Uterus (tissue), 4 donors: Measurements from ENCODE around the gene C1orf21. TPM values are rescaled to one million over a fixed set of nuclear protein-coding genes. Genes with fewer than 3 reads are reported as not detected.
A peak's percentile ranks its signal among the peaks of the same experiment; 100 is the strongest.

Source experiments
- DNase-seq, 2 donors: peaks; one replicate each; pipeline ENCODE4 v3.0.0-alpha.2; 2019 to 2020
- H3K27ac ChIP-seq, 2 donors: fragments of 200-600 bp; sonication (generic); 1 replicate in 1 of 2; 2 replicates in 1 of 2; pipeline ENCODE4 v1.5.1; 2016 to 2018
- H3K27me3 ChIP-seq, 2 donors: fragments of 200-600 bp; sonication (generic); one replicate each; pipeline ENCODE4 v1.5.1; 2018 to 2019; ENCODE audit warnings: control low read depth in 1 of 2
- H3K36me3 ChIP-seq, 2 donors: fragments of 200-600 bp; sonication (generic); one replicate each; pipeline ENCODE4 v1.5.1; 2019; ENCODE audit warnings: control low read depth in 1 of 2
- H3K4me1 ChIP-seq, 2 donors: fragments of 200-600 bp; sonication (generic); one replicate each; pipeline ENCODE4 v1.5.1; 2018 to 2019; ENCODE audit warnings: control low read depth in 1 of 2
- H3K4me3 ChIP-seq, 2 donors: fragments of 200-600 bp; sonication (generic); 1 replicate in 1 of 2; 2 replicates in 1 of 2; pipeline ENCODE4 v1.5.1; 2018 to 2019; ENCODE audit warnings: mild to moderate bottlenecking in 1 of 2
- H3K9me3 ChIP-seq, 2 donors: fragments of 200-600 bp; sonication (generic); one replicate each; pipeline ENCODE4 v1.5.1; 2019; ENCODE audit warnings: control low read depth in 1 of 2
- CTCF ChIP-seq, 4 experiments: fragments of 200-600 bp in 2 of 4; fragments of 450-650 bp in 2 of 4; sonication (generic) in 2 of 4; IDR thresholded peaks; one replicate each; pipeline ENCODE4 v1.5.1; 2016 to 2019; ENCODE audit warnings: antibody characterized with exemption in 4 of 4, mild to moderate bottlenecking in 2 of 4, moderate library complexity in 1 of 4
- POLR2A ChIP-seq, 2 donors: fragments of 450-650 bp; IDR thresholded peaks; one replicate each; pipeline ENCODE4 v1.6.1; 2016; ENCODE audit warnings: antibody characterized with exemption in 2 of 2, mild to moderate bottlenecking in 1 of 2, moderate library complexity in 1 of 2
- intact Hi-C: fragments of 100-400 bp; cut with DNase I; formaldehyde crosslinking; loops from one replicate; pipeline ENCODE4 v1.15.1; 2023; ENCODE audit warnings: low total_unique reads
- total RNA-seq, 4 donors: library from RNA; depleted of rRNA in 3 of 4; stranded (reverse); fragments of >200 nt in 3 of 4; gene quantifications; one replicate each; pipeline versions ENCODE4 v1.1.0 to v1.2.4, GENCODE V29; 2014 to 2023
- donor health status: DM: yes; HTN: yes; CAD: no.

C1orf21 gene
- total RNA-seq, 4 donors from 2014 or later: 15.0 to 71.0 (median 44.5) TPM

GRCh38 chr1:184486761-184487445 is 100.1 kb downstream of the C1orf21 start:
- no peaks in the 10 kb centered on the region for H3K36me3 ChIP-seq
- intact Hi-C loops: no loop called here
- peaks cover 34 to 39% of the 10 kb centered on the region in 2 donors for H3K4me1 ChIP-seq
- no peak overlapping the region for H3K4me3 ChIP-seq
- H3K9me3 ChIP-seq: no peaks in the 10 kb centered on the region
- H3K27me3 ChIP-seq: no peaks in the 10 kb centered on the region
- no peak for DNase-seq
- peak overlapping the region; percentile 80 to 88 for H3K27ac ChIP-seq
- no peak for TF ChIP-seq POLR2A (IDR thresholded peaks at IDR 0.05)

- intact Hi-C loops: no loop called here
- no peak for TF ChIP-seq CTCF (IDR thresholded peaks at IDR 0.05)
- no peak for TF ChIP-seq POLR2A (IDR thresholded peaks at IDR 0.05)
- H3K27ac ChIP-seq: peak overlapping the region; percentile 80 to 88
These were observed 100.8 kb downstream of the C1orf21 start for GRCh38 chr1:184487531-184488193.

GRCh38 chr1:184489908-184490307 is 103.1 kb downstream of the C1orf21 start:
- H3K4me1 ChIP-seq: peaks cover 19 to 35% of the 10 kb centered on the region in 2 donors
- peak overlapping the region in 1 of 2 donors; percentile 2 for H3K27ac ChIP-seq
- intact Hi-C loops: no loop called here
- no peak for TF ChIP-seq POLR2A (IDR thresholded peaks at IDR 0.05)
- TF ChIP-seq CTCF (IDR thresholded peaks at IDR 0.05): no peak
- no peak overlapping the region for H3K4me3 ChIP-seq
- H3K27me3 ChIP-seq: no peaks in the 10 kb centered on the region
- no peaks in the 10 kb centered on the region for H3K36me3 ChIP-seq
- no peaks in the 10 kb centered on the region for H3K9me3 ChIP-seq
- DNase-seq: no peak

More at GRCh38 chr1:184487531-184488193, 100.8 kb downstream of the C1orf21 start:
- DNase-seq: no peak
- H3K4me3 ChIP-seq: no peak overlapping the region
- H3K4me1 ChIP-seq: peaks cover 27 to 38% of the 10 kb centered on the region in 2 donors
- H3K27me3 ChIP-seq: no peaks in the 10 kb centered on the region
- H3K9me3 ChIP-seq: no peaks in the 10 kb centered on the region
- no peaks in the 10 kb centered on the region for H3K36me3 ChIP-seq

GRCh38 chr1:184492536-184492935 is 105.7 kb downstream of the C1orf21 start:
- intact Hi-C loops: no loop called here
- no peak for TF ChIP-seq CTCF (IDR thresholded peaks at IDR 0.05)
- TF ChIP-seq POLR2A (IDR thresholded peaks at IDR 0.05): no peak
- Histone ChIP-seq H3K27me3 (no peaks in the 10 kb centered on the region), H3K36me3 (no peaks in the 10 kb centered on the region), H3K4me3 (no peak overlapping the region), H3K4me1 (peaks cover 8 to 18% of the 10 kb centered on the region in 2 donors), H3K27ac (peak overlapping the region in 1 of 2 donors; percentile 68), H3K9me3 (no peaks in the 10 kb centered on the region)
- DNase-seq: no peak

- no peak overlapping the region for H3K4me3 ChIP-seq
- H3K36me3 ChIP-seq: no peaks in the 10 kb centered on the region
- DNase-seq: no peak
- no peak overlapping the region for H3K27ac ChIP-seq
- TF ChIP-seq CTCF (IDR thresholded peaks at IDR 0.05) (no peak), POLR2A (IDR thresholded peaks at IDR 0.05) (no peak)
- H3K4me1 ChIP-seq: peaks cover 8 to 18% of the 10 kb centered on the region in 2 donors
- intact Hi-C loops: no loop called here
- no peaks in the 10 kb centered on the region for H3K27me3 ChIP-seq
- H3K9me3 ChIP-seq: no peaks in the 10 kb centered on the region
These were observed 107.2 kb downstream of the C1orf21 start for GRCh38 chr1:184493987-184494388.
